ENCODE measurements around the gene TEC.

GRCh38 chr4:48153791-48154550 lies 115.7 kb downstream of the TEC start:
- TF ChIP-seq POLR2A (IDR thresholded peaks at IDR 0.05; ENCODE audit: low read length) (no peak), GATA1 (IDR thresholded peaks at IDR 0.05; ENCODE audit: low read depth, low read length) (no peak)

Data from erythroblast (primary cell).